Fibroblast of villous mesenchyme (primary cell): ENCODE results near the gene PMF1. TPM values are rescaled to one million over a fixed set of nuclear protein-coding genes. Genes with fewer than 3 reads are reported as not detected.
A peak's percentile ranks its signal among the peaks of the same experiment; 100 is the strongest.
"Not testable (repeated sequence)": the region's sequence is repeated elsewhere in the genome, so short reads cannot be mapped to it uniquely, and the experiment has no call there.

ENCODE experiments used
- DNase-seq: peaks from one replicate; pipeline ENCODE4 v3.0.0-alpha.2; 2010; ENCODE audit warnings: low read depth
- H3K4me3 ChIP-seq: 2 replicates; pipeline ENCODE4 v1.5.1; 2011; ENCODE audit warnings: low read depth, mild to moderate bottlenecking, low read length
- total RNA-seq: library from RNA; depleted of rRNA; stranded (reverse); fragments of >200 nt; gene quantifications from 2 replicates; pipeline ENCODE4 v1.2.3, GENCODE V29; 2012
- TF ChIP-seq, protein P1 (sequence below): IDR thresholded peaks from 2 replicates; pipeline ENCODE4 v1.5.1; 2012; ENCODE audit warnings: low read depth, mild to moderate bottlenecking, low read length; ENCODE audit not compliant: insufficient read depth

The PMF1 gene
- total RNA-seq, 1 donor: 30.2 TPM

DNA sequence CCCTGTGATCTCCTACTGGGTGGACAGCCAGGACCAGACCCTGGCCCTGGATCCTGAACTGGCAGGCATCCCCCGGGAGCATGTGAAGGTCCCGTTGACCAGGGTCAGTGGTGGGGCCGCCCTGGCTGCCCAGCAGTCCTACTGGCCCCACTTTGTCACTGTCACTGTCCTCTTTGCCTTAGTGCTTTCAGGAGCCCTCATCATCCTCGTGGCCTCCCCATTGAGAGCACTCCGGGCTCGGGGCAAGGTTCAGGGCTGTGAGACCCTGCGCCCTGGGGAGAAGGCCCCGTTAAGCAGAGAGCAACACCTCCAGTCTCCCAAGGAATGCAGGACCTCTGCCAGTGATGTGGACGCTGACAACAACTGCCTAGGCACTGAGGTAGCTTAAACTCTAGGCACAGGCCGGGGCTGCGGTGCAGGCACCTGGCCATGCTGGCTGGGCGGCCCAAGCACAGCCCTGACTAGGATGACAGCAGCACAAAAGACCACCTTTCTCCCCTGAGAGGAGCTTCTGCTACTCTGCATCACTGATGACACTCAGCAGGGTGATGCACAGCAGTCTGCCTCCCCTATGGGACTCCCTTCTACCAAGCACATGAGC, 36.1 kb upstream of the PMF1 start:
- TF ChIP-seq, protein P1, sequence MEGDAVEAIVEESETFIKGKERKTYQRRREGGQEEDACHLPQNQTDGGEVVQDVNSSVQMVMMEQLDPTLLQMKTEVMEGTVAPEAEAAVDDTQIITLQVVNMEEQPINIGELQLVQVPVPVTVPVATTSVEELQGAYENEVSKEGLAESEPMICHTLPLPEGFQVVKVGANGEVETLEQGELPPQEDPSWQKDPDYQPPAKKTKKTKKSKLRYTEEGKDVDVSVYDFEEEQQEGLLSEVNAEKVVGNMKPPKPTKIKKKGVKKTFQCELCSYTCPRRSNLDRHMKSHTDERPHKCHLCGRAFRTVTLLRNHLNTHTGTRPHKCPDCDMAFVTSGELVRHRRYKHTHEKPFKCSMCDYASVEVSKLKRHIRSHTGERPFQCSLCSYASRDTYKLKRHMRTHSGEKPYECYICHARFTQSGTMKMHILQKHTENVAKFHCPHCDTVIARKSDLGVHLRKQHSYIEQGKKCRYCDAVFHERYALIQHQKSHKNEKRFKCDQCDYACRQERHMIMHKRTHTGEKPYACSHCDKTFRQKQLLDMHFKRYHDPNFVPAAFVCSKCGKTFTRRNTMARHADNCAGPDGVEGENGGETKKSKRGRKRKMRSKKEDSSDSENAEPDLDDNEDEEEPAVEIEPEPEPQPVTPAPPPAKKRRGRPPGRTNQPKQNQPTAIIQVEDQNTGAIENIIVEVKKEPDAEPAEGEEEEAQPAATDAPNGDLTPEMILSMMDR: no peak
- DNase-seq: no peak
- no peak overlapping the region for H3K4me3 ChIP-seq

DNA sequence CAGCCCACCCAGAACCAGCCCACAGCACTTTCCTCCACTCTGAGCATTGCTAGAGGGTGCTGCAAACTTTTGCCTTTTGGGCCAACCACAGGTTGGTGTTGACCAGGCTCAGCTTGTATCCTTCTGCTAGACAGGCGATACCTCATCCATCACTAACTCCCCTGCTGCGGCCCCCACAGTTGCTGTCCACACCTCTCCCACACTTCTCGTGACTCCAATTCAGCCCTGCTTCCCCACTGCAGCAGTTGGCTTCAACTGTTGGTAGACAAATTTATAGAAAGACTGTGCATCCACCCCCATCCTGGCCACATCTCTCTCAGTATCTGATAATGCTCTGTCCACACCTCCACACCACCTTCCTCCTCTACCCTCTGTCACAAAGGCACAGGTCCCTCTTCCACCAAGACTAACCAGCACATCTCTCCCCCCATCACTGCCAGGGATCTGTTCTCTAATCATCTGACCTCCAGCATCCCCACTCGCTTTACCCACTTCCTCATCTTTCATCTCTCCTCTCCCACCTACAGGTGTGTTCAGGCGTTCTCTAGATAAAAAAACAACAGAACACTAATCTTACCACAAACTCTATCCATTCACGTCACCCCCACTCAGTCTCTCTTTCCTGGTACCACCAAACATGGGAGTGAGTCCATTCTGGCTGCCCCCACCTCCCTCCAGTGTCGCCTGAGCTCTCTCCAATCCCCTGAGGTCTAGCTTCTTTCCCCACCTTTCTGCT, 34.7 kb upstream of the PMF1 start:
- DNase-seq: no peak
- H3K4me3 ChIP-seq: no peak overlapping the region
- TF ChIP-seq, protein P1: no peak

DNA sequence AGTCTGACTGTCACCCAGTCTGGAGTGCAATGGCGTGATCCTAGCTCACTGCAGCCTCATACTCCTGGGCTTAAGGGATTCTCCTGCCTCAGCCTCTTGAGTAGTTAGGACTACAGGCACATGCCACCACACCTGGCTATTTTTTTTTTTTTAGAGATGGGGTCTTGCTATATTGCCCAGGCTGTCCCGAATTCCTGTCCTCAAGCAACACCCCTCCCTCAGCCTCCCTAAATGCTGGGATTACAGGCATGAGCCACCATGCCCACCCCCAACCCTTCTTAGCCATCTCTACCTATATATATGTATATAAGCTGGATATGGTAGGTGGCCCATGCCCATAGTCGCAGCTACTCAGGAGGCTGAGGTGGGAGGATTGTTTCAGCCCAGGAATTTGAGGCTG, 32.3 kb upstream of the PMF1 start:
- TF ChIP-seq, protein P1: no peak

DNA sequence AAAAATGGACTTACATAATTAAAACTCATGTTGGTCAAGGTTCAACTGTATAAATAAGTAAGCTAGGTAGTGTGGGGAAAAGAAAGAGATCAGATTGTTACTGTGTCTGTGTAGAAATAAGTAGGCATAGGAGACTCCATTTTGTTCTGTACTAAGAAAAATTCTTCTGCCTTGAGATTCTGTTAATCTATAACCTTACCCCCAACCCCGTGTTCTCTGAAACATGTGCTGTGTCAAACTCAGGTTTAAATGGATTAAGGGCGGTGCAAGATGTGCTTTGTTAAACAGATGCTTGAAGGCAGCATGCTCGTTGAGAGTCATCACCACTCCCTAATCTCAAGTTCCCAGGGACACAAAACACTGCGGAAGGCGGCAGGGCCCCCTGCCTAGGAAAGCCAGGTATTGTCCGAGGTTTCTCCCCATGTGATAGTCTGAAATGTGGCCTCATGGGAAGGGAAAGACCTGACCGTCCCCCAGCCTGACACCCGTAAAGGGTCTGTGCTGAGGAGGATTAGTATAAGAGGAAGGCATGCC, 31.3 kb upstream of the PMF1 start:
- H3K4me3 ChIP-seq, DNase-seq: not testable (repeated sequence)

More for the DNA sequence above, 32.3 kb upstream of the PMF1 start:
- no peak for DNase-seq
- no peak overlapping the region for H3K4me3 ChIP-seq

DNA sequence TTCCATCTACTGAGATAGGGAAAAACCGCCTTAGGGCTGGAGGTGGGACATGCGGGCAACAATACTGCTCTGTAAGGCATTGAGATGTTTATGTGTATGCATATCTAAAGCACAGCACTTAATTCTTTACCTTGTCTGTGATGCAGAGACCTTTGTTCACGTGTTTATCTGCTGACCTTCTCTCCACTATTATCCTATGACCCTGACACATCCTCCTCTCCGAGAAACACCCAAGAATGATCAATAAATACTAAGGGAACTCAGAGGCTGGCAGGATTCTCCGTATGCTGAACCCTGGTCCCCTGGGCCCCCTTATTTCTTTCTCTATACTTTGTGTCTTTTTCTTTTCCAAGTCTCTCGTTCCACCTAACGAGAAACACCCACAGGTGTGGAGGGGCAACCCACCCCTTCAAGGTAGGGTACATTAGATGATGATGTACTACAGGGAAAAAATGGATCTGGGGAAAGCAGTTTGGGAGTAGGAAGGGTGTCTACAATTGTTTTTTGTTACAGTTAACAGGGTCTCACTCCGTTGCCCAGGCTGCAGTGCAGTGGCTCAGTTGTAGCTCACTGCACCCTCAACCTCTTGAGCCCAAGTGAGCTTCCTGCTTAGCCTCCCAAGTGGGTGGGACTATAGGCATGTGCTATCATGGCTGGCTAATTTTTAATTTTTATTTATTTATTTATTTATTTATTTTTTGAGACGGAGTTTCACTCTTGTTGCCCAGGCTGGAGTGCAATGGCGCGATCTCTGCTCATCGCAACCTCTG, 30.6 kb upstream of the PMF1 start:
- not testable (repeated sequence) for H3K4me3 ChIP-seq, DNase-seq

DNA sequence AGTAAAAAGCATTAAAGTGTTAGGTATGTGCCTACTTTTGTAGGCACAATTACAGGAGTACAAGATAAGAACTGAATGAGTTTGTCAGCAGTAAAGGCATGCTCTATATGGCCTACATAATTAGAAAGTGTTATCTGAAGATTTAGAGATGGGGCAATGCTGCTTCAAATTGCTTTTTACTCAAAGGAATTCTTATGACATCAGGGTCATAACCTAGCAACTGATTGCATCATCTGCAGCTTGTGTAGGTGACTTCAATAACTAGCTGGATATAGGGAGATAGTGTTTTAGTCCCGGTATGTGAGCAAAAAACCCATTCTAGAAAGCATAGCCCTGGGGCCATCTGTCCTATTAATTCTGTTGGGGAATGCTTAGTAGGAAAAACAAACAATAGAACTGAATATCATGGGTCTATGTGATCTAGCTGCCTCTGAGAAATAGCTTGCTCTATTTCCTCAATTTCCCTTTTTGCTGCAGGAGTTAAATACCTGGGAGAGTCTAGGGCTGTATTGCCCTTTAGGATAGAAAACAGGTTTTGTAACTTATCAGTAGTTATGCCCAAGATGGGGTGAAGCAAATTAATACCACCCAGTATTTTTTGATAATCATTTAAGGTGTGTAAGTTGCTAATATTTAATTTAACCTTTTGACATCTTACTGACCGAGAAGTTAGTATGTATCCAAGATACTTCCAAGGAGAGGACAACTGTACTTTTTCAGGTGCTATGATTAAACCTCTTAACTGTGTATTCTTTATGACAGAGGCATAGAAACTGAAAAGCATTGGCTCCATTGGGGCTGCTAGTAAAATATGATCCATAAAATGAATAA, 26.2 kb upstream of the PMF1 start:
- not testable (repeated sequence) for H3K4me3 ChIP-seq
- peak; percentile 20 for DNase-seq

DNA sequence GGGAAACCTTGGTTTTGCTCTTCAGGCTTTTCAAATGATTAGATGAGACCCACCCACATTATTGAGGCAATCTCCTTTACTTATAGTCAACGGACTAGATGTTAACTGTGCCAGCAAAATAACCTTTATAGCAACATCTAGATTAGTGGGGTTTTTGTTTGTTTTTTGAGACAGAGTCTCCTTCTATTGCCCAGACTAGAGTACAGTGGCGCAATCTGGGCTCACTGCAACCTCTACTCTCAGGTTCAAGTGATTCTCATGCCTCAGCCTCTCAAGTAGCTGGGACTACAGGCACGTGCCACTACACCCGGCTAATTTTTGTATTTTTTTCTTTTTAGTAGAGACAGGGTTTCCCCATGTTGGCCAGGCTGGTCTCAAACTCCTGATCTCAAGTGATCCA, 22.5 kb upstream of the PMF1 start:
- DNase-seq, H3K4me3 ChIP-seq: not testable (repeated sequence)

DNA sequence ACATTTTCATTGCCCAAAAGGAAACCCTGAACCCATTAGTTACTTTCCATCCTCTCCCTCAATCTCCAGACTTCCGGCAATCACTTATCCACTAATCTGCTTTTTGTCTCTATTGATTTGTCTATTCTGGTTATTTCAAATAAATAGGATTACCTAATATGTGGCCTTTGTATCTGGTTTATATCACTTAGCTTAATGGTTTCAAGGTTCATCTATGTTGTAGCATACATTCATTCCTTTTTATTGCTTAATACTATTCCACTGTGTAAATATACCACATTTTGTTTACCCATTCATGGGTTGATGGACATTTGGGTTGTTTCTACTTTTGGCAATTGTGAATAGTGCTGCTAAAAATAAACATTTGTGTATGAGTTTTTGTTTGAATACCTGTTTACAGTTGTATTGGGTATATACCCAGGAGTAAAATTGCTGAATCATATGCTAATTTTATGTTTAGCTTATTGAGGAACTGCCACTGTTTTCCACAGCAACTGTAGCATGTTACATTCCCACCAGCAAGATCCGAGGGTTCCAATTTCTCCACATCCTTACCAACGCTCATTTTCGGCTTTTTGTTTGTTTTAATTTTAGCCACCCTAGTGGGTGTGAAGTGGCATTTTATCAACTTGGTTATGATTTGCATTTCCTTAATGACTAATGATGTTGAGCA, 21.4 kb upstream of the PMF1 start:
- DNase-seq: peak; percentile 13
- TF ChIP-seq, protein P1: no peak
- no peak overlapping the region for H3K4me3 ChIP-seq
